ENCODE measurements around the gene PHACTR2. TPM values are rescaled to one million over a fixed set of nuclear protein-coding genes. Genes with fewer than 3 reads are reported as not detected.

Gene PHACTR2
- total and polyA plus RNA-seq, 2 of the 13 experiments (the other 11 are each of a cell fraction or from before 2014, with no cell fraction given) = 11.3 to 28.2 TPM

- TF ChIP-seq ZNF276 (CRISPR knock-in tag; IDR thresholded peaks at IDR 0.05; ENCODE audit: low read depth) (no peak), ZSCAN20 (CRISPR knock-in tag; IDR thresholded peaks at IDR 0.05; ENCODE audit: borderline replicate concordance) (0 out of 2 replicates have a peak, but pooled peaks have one; percentile 51), CREBL2 (CRISPR knock-in tag; IDR thresholded peaks at IDR 0.05; ENCODE audit: borderline replicate concordance) (no peak), SUZ12 (IDR thresholded peaks at IDR 0.05; ENCODE audit: low read depth, low read length) (no peak), ZNF839 (CRISPR knock-in tag; IDR thresholded peaks at IDR 0.05; ENCODE audit: borderline replicate concordance) (no peak), FOSL2 (CRISPR knock-in tag; IDR thresholded peaks at IDR 0.05) (peak; percentile 82), ZMAT5 (CRISPR knock-in tag; IDR thresholded peaks at IDR 0.05; ENCODE audit: borderline replicate concordance, low read depth) (no peak), ZFY (CRISPR knock-in tag; IDR thresholded peaks at IDR 0.05) (peak; percentile 53), TCF12 (IDR thresholded peaks at IDR 0.05) (no peak), TCF12 (CRISPR knock-in tag; IDR thresholded peaks at IDR 0.05) (no peak), KLF13 (CRISPR knock-in tag; IDR thresholded peaks at IDR 0.05) (no peak), ZFP36L1 (CRISPR knock-in tag; IDR thresholded peaks at IDR 0.05) (peak; percentile 91; the same call in 1 of the 2 replicates), ZNF329 (CRISPR knock-in tag; IDR thresholded peaks at IDR 0.05; ENCODE audit: low read depth) (no peak), ELF4 (CRISPR knock-in tag; IDR thresholded peaks at IDR 0.05; ENCODE audit: borderline replicate concordance) (no peak), SMAD1 (CRISPR knock-in tag; IDR thresholded peaks at IDR 0.05; ENCODE audit: borderline replicate concordance, low read depth) (no peak)
- TF ChIP-seq, protein P1, sequence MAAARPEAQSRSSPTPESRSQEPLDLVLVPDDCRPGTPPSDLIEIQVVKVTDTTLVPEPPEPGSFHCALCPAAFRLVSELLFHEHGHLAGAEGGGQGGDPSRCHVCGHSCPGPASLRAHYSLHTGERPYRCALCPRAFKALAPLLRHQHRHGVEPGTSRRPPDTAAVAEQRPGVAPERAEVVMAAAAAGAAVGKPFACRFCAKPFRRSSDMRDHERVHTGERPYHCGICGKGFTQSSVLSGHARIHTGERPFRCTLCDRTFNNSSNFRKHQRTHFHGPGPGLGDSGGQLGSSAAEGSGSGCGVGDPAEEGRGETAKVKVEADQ (CRISPR knock-in tag; IDR thresholded peaks at IDR 0.05; ENCODE audit: borderline replicate concordance) = no peak
- TF ChIP-seq, protein P2, sequence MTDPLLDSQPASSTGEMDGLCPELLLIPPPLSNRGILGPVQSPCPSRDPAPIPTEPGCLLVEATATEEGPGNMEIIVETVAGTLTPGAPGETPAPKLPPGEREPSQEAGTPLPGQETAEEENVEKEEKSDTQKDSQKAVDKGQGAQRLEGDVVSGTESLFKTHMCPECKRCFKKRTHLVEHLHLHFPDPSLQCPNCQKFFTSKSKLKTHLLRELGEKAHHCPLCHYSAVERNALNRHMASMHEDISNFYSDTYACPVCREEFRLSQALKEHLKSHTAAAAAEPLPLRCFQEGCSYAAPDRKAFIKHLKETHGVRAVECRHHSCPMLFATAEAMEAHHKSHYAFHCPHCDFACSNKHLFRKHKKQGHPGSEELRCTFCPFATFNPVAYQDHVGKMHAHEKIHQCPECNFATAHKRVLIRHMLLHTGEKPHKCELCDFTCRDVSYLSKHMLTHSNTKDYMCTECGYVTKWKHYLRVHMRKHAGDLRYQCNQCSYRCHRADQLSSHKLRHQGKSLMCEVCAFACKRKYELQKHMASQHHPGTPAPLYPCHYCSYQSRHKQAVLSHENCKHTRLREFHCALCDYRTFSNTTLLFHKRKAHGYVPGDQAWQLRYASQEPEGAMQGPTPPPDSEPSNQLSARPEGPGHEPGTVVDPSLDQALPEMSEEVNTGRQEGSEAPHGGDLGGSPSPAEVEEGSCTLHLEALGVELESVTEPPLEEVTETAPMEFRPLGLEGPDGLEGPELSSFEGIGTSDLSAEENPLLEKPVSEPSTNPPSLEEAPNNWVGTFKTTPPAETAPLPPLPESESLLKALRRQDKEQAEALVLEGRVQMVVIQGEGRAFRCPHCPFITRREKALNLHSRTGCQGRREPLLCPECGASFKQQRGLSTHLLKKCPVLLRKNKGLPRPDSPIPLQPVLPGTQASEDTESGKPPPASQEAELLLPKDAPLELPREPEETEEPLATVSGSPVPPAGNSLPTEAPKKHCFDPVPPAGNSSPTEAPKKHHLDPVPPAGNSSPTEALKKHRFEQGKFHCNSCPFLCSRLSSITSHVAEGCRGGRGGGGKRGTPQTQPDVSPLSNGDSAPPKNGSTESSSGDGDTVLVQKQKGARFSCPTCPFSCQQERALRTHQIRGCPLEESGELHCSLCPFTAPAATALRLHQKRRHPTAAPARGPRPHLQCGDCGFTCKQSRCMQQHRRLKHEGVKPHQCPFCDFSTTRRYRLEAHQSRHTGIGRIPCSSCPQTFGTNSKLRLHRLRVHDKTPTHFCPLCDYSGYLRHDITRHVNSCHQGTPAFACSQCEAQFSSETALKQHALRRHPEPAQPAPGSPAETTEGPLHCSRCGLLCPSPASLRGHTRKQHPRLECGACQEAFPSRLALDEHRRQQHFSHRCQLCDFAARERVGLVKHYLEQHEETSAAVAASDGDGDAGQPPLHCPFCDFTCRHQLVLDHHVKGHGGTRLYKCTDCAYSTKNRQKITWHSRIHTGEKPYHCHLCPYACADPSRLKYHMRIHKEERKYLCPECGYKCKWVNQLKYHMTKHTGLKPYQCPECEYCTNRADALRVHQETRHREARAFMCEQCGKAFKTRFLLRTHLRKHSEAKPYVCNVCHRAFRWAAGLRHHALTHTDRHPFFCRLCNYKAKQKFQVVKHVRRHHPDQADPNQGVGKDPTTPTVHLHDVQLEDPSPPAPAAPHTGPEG (CRISPR knock-in tag; IDR thresholded peaks at IDR 0.05) = peak; percentile 70
Measured at GRCh38 chr6:143745166-143746133, 67.7 kb downstream of the PHACTR2 start (continued).

Data from HepG2 (cell line).